Dedifferentiated amniotic fluid mesenchymal stem cell (primary cell): ENCODE data around the gene SLC50A1.
"Not testable (repeated sequence)": the region's sequence is repeated elsewhere in the genome, so short reads cannot be mapped to it uniquely, and the experiment has no call there.

Experiments
- DNase-seq: peaks from one replicate; pipeline ENCODE4 v3.0.0-alpha.2; 2016; ENCODE audit errors: extremely low spot score

The SLC50A1 gene

DNA sequence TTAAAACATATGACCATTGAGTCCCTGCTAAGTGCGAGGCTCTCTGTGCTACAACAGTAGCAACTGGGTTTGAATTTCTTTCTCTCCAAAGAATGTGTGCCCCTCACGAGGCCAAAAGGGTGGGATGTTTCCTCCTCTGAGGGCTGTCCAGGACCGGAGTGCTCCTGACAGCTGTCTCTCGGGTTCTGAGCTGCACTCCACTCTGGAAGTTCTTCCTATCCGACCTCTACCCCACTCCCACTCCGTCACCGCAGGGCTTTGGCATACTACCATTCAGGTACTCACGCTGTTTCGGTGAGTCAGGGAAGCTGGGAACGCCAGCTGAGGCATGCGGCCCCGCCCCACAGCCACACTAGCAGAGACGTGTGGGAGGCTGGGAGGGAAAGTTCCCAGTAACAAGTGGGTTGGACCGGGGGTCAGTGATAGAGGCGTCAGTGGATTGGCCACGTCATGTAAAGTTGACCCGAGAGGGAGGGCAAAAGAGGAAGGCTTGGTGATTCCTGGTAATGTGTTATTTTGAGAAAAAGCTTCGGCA is 705 bp upstream of the SLC50A1 start:
- peak; percentile 75 for DNase-seq

DNA sequence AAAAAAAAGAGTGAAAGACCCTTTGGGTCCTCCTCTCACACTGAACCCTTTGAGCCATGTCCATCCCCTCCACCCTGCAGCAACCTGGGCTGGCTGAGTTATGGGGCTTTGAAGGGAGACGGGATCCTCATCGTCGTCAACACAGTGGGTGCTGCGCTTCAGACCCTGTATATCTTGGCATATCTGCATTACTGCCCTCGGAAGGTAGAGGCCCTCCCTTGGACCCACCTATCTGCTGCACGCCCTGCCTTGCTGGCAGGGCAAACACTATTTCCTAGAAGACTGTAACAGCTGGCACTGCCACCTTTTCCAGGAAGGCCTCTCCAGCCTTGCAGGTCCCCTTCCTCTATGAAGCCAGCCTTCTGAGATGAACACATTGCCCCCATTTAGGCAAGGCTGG is 1.1 kb downstream of the SLC50A1 start:
- DNase-seq, result no peak

DNA sequence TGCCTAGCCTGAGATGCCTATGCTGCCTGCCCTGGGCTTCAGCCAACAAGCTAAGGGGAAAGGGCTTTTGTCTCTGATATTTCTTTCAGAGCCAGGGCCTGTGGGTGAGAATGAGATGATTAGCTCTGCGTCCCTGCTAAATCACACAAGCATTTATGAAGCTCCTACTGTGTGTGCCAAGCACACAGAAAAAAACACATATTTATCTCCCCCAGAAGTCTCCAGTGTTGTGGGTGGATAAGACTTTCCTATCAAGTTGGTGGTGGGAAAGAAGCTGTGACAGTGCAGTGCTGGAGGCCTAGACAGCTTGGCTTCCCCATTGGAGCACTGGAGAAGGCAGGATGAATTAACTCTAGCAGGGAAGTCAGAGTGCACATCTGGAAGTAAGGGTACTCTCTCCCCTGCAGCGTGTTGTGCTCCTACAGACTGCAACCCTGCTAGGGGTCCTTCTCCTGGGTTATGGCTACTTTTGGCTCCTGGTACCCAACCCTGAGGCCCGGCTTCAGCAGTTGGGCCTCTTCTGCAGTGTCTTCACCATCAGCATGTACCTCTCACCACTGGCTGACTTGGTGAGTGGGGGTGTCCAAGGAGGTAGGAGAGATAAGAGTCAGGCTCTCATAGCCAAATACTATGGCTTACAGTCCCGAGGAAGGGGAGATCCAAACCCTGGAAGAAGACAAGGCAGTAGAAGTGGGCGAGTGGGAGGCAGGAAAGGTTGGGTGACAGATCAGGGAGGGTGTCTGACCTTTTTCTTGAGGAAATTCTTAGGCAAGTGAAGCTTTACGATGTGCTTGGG is 1.7 kb downstream of the SLC50A1 start:
- no peak for DNase-seq

DNA sequence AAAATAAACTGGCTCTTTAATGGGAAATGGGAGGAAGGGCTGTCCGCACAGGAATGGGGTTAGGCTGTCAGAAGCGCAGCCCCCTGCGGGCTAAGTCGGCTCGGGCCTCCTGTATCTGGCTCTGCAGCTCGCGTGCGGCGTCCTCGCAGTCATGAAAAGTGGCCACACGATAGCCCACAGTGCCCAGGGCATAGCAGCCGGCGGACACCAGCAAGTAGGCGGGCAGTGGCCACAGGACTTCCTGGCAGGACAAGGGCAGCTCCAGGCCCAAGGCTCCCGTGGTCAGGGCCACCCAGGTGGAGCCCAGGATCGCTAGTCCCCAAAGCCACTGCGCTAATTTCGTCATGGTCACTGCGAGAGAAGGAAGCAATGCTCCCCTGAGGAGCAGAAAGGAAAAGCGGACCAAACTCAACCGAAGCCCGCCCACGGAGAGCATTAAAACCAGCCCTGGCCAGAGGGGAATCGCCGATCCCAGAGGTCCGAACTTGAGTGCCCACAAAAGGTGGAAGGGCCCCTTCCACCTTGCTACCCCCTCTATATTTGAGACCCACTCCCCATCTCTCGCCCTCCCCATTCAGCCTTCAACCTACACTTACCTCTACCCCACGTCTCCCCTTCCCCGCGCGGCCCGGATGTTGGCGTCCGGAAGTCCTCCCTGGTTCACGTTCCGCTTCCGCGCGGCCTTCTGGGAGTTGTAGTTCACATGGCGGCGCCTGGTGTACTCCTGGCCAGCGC is 4.4 kb downstream of the SLC50A1 start, which contains the start of gene DPM3:
DPM3 (minus strand) TSS at position 637 of the 735 bp plus-strand sequence; CDS start at position 346, 291 bp downstream.
- peak; percentile 85 for DNase-seq

DNA sequence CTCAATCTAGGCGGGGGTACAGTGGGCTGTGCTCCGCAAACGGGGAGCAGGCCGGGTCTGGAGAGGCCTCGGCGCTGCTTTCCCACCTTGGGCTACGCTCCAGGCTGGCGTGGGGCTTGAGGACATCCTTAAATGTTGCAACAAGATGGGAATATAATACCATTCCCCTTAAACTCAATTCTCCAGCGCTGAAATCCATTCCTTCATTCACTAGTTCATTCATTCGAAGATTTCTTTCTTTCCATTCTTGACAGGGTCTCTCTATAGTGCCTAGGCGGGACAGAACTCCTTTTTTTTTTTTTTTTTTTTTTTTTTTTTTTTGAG is 4.9 kb downstream of the SLC50A1 start:
- DNase-seq, result no peak

- no peak for DNase-seq
Measured at GRCh38 chr1:155141749-155142148, 6.1 kb downstream of the SLC50A1 start.

GRCh38 chr1:155145491-155145890 is 9.8 kb downstream of the SLC50A1 start:
- DNase-seq, result no peak

DNA sequence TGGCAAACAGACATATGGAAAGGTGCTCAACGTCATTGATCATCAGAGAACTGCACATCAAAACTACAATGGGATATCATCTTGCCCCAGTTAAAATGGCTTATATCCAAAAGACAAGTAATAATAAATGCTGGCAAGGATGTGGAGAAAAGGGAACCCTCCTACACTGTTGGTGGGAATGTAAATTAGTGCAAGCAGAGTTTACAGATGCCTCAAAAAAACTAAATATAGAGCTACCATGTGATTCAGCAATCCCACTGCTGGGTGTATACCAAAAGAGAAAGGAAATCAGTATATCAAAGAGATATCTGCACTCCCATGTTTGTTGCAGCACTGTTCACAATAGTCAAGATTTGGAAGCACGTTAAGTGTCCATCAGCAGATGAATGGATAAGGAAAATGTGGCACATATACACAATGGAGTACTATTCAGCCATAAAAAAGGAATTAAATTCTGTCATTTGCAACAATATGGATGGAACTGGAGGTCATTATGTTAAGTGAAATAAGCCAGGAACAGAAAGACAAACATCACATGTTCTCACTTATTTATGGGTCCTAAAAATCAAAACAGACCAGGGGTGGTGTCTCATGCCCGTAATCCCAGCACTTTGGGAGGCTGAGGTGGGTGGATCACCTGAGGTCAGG is 20.5 kb downstream of the SLC50A1 start:
- DNase-seq, result not testable (repeated sequence)

DNA sequence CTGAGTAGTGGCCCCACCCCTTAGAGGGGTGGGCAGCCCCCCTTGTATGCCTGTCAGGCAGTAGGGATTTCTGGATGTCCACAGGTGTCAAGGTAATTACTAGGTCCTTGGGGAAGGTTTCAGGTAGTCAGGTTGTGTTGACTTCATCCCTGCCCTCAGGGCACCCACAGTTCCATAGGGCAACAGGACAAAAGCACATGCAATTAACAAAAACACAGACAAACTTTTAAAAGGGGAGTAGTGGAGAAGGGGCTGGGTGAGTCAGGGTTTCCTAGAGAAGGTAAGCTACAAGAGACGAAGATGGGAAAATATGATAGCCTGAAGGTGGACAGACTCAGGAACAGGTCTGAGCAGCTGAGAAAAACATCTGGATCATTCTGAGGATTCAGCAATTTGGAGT is 23.3 kb downstream of the SLC50A1 start:
- DNase-seq, result no peak

GRCh38 chr1:155160128-155160527 is 24.5 kb downstream of the SLC50A1 start:
- DNase-seq, result no peak

DNA sequence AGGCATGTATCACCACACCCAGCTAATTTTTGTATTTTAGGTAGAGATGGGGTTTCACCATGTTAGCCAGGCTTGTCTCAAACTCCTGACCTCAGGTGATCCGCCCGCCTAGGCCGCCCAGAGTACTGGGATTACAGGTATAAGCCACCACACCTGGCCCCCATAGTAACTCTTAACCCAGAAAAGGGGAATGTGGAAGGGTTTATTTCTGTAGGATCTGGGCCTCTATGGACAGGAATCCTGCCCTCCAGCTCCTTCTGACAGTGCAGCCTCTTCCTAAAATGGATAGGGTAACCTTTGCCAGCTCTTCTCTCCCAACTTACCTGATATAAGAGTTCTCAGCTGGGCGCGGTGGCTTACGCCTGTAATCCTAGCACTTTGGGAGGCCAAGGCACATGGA is 27.0 kb downstream of the SLC50A1 start:
- DNase-seq, result not testable (repeated sequence)

GRCh38 chr1:155163785-155164184 is 28.1 kb downstream of the SLC50A1 start:
- DNase-seq, result not testable (repeated sequence)

- not testable (repeated sequence) for DNase-seq
Measured at GRCh38 chr1:155164625-155165024, 29.0 kb downstream of the SLC50A1 start.

DNA sequence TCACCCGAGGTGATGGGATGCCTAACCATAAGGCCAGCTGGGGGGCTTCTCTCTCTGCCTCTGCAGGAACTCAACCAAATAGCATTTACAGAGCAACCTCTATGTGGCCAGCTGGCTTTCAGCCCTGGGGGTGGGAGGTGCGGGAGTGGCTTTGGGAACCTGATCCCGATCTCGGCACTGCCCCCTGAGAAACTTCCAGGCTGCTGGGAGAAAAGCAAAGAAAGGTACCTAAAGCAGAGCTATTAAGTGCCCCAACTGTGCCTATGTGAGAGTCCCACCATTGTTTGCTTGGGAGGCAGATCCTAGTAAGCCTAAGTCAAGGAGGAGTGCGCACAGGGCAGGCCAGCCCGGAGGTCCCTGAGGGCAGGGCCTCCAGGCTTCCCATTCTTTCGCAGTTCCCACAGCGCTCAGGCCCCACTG is 30.4 kb downstream of the SLC50A1 start:
- no peak for DNase-seq

GRCh38 chr1:155166471-155167165 is 31.0 kb downstream of the SLC50A1 start:
- DNase-seq, result no peak

DNA sequence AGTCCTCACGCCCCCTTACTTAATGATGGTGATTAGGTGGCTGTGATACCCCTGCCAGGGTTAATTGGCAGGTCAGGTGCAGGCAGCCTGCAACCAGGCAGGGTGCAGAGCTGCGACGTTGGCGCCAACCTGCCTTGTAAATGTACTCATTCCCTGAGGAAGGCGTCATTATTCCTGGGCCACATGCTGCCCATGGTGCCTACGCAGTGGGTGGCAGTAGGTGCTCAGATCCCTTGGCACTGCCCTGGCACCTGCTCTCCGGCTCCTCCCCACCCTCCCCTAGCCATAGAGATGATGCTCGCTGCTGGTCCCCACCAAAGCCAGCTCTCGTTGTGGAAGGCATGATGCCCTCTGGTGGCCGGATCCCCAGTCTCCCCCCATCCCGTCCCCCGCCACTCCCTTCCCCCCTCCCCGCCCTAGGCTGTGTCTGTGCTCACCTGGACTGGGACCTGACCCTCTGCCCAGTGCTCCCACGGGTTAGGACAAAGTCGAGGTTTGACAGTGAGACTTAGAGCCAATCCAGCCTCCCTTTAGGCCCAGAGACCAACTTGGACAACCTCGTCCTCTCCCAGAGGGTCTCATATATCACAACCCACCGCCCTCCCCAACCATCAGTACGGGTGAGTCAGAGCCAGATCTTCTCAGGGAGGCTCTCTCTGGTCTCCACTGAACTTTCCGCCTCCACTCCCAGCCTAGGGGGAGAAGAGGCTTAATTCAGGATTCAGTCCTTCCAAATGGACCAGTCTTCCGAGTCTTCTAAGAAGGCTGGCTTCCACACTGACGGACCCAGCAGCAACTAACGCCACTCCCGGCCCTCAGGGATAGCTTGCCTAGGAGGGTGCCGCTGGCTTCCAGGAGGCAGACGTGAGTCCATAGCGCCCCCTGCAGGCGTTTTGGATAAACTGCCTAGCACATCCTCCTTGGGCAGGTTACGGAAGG is 31.8 kb downstream of the SLC50A1 start:
- DNase-seq, result peak; percentile 69

- DNase-seq, result not testable (repeated sequence)
Measured at GRCh38 chr1:155168105-155168445, 32.4 kb downstream of the SLC50A1 start.

- DNase-seq, result no peak
Measured at GRCh38 chr1:155168456-155169210, 33.0 kb downstream of the SLC50A1 start.

DNA sequence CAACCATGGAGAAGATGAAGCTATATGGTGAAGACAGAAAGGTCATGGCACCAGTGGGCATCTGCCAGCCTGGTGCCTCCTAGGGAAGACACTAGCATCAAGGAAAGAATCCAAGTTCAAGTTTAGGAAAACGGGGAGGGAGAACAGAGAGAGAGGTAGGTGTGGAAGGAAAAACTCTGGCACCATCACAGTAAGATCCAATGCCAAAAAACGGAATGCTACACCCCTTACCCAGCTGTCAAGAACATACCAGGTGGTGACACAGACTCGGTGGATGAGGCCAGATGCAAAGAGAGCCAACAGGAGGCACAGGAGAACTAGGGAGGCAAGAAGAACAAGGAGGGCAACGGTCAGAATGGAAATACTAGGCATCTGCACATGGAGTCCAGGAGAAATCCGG is 33.9 kb downstream of the SLC50A1 start:
- no peak for DNase-seq
